Activated T-cell treated with anti-CD3 and anti-CD28 coated beads for 24 hours (primary cell): ENCODE measurements around the gene OR5F1.

Experiments used
- DNase-seq: peaks from one replicate; pipeline ENCODE4 v3.0.0-alpha.2; 2020; ENCODE audit warnings: low read depth

Gene OR5F1

DNA sequence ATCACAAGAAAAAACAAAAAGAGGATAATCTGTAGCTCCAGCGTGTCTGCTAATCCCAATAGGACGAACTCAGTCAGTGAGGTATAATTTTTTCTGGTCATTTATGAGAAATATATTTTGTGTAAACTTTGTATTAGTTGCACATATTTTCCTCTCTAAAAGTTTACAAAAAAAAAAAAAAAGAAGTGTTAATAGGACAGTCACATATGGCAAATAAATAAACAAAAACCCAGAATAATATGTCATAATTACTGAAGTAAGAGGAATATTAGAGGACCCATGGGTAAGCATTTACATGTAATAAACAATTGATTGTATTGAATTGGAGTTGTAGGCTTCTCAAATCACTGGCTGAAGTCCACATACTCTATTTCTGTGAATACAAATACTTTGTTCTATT, at the start of gene OR5F1:
TSS of gene OR5F1 (minus strand) at position 101 of the 400 bp plus-strand sequence. CDS start at position 101, 0 bp downstream.
- no peak for DNase-seq

DNA sequence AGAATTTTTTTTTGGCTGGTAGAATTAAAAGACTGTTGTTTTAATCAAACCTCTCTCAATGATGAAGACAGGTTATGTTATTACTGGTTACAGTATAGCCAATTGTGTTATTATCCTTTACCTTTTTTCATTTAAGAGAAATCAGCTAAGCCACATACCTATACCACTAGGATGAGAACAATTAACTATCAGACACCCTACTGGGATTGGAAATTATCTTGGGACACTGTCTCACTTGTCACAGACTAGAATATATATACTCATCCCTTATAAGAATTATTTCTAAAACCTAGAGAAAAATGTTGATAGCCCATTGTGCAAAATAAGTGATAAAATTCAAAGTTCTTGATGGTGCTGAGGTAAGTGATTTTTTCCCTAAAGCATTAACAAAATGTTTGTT, 32.9 kb upstream of the OR5F1 start, which contains the start of gene OR5AS1:
TSS of gene OR5AS1 (plus strand) at position 301 of the 400 bp plus-strand sequence. CDS start 2,765 bp downstream, outside the sequence.
- no peak for DNase-seq

DNA sequence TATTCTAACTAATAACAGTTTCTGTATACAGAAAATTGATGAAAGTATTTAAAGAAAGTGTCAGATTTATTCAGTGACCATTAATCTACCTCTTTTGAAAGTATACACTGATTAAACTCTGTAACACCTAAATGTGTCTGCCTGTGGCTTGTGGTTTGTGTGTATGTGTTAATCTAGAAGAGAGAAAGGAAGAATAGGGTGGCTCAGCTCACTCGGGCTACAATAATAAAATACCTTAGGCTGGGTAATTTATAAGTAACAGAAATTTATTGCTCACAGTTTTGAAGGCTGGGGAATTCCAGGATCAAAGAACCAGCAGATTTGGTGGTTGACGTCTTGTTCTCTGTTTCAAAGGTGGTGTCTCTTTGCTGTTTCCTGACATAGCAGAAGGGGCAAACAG, 19.4 kb upstream of the OR5F1 start:
- no peak for DNase-seq

DNA sequence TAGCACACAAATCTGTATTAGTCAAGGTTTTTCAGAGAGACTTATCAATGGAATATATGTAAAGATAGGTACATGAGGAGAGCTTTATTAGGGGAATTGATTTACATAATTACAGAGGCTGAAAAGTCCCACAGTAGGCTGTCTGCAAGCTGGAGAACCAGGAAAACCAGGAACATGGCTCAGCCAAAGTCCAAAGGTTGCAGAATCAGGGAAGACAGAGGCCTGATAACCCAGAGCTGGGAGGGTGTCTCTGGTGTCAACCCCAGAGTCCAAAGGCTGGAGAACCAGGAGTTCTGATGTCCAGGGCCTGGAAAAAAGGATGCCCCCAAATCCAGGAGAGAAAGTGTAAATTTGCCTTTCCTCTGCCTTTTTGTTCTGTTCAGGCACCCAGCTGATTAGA, 16.3 kb upstream of the OR5F1 start:
- DNase-seq = no peak

DNA sequence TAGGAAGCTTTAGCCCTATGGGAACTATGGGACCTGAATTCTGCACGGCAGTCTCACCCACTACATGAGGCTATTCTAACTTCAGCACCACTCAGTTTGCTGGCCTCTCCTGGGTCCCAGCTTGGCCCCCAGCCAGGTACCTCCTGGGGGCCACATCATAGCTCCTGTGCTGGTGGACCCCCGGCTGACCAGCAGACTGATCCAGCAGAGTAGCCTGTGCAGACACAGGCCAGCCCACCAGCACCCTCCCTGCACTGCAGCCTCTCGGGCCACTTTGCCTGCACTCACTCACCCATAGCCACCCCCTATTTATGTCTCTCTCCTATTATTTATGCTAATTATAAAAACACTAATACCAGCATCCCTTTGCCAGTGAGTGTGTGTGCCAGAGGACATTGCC, 23.5 kb downstream of the OR5F1 start:
- DNase-seq = no peak

DNA sequence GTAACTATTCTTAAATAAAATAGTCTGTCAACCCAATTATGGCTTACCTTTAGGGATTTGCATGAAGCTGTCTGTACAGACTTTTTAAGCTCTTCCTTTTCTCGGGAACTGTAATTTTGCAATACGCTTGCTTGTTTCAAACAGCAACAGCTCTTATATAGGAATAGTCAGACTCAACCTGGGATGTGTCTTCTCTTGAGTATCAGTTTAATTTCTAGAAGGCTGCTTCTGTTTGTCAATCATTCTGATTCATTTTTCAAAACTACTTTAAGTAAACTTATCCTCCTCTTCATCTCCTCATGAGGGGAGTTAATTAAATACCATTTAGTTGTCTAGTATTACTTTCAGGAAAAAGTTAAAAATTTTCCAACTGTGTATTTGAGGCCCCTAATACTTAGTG, 24.6 kb downstream of the OR5F1 start, which contains the start of gene OR10AG1:
TSS of gene OR10AG1 (minus strand) at position 101 of the 400 bp plus-strand sequence. CDS start at position 63, 38 bp downstream.
- DNase-seq = no peak

DNA sequence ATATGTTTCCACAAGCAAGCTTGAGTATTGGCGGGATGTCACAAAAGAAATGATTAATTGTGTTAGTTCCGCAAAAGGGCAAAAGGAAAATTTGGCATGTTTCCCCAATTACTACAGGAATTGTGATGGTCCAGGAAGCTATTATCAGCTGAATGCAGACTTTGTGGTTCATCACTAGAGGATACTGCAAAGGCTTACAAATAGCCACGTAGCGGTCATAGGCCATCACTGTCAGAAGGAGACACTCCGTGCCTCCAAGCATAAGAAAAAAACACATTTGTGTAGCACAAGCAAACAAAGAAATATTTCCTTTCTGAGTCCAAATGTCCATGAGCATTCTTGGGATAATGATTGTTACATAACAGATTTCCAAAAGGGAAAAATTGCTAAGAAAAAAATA, 26.5 kb downstream of the OR5F1 start:
- no peak for DNase-seq

DNA sequence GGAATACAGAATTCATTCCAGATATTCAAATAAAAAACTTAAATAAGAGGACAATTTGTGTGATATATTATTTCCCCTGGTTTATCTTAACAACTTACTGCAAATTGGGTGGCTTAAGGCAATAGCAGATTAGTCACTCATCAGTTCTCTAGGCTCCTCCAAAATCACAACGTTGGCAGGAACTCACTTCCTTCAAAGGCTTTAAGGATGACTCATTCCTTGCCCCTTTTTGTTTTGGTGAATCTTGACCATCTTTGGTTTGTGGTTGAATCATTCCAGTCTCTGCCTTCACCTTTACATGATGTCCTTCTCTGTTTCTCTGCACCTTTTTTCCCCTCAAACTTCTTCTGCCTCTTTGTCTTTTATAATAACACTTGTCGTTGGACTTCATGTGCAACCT, 28.0 kb downstream of the OR5F1 start:
- DNase-seq = no peak

DNA sequence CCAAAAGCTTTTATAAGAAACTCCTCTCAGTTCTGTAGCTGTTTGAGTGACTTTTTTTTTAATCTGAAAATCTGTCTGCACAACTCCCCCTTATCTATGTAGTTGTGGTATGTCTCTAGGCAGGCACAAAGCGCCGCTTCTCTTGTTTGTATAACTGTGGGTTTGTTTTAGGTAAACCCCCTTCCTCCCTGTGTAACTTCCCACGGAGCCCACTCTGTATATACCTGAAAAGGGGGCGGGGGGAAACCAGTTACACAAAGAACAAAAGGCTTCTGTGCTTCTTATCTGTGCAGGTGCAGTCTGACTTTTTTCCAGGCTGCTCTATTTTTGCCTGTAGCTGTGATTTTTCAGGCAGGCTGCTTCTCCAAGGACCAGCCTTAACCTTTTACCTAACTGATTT, 37.9 kb downstream of the OR5F1 start:
- no peak for DNase-seq

DNA sequence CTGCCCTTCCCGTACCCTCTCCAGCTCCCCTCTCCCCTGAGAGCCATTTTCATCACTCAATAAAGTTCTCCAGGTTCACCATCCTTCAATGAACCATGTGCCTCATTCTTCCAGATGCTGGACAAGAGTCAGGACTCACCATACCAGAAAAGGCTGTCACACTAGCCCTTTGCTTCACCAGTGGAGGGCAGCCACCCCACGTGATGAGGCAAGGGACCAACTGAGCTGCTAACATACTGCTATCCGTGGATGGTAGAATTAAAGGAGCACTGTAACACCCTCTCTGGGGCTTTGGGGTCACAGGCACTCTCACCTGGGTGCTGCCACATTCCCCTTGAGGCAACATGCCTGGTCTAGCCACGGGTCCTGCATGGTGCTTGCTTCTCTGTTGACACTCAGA, 45.1 kb downstream of the OR5F1 start:
- DNase-seq = no peak
